Stimulated activated CD4-positive, alpha-beta T cell treated with anti-CD3 and anti-CD28 coated beads, Interleukin-2, amount 100 ng/mL, for 24 hours (primary cell): ENCODE results near the gene NCKAP5L.
"Not testable (repeated sequence)": the region's sequence is repeated elsewhere in the genome, so short reads cannot be mapped to it uniquely, and the experiment has no call there.

Experiments
- DNase-seq, 2 donors: peaks; one replicate each; pipeline ENCODE4 v3.0.0-alpha.2; 2020

Gene NCKAP5L

GRCh38 chr12:49828133-49829091 lies at the start of gene NCKAP5L:
TSS of gene NCKAP5L (minus strand) at chr12:49828413. CDS start at chr12:49804044, 24,369 bp downstream.
- peak; percentile 95 to 96 for DNase-seq

DNA sequence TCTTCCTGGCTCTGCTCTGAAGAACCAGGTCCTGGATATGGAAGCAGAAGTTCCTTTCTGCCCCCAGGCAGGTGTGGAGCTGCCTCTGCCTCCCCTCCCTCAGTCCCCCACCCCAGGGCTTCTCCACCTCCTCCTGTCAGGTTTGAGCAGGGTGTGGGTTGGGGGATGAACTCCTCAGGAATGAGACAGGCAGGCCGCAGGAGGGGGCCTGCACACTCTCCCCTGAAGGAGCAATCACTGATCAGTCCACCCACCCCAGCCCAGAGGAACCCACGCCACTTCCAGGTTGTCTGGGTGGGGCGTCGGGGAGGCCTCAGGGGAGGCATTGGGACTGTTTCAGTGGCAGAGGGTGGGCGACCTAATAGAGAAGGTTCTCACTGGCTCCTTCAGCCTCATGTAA lies 48.9 kb upstream of the NCKAP5L start:
- DNase-seq, result no peak

DNA sequence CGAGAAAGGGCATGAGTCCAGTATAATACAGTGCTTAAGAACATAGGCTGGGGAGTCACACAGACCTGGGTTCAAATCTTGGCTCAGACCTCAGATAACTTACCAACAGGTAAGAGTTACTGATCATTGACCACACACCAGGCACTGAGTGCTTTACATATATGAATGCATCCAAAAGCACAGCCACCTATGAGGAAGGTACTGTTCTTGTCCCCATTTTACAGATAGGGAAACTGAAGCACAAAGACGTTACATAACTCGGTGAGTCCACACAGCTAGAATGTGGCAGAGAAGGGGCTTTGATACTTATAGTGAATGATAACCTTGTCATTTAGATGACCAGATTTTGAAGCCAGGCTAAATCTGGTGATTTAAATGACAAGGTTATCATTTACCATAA lies 47.9 kb upstream of the NCKAP5L start:
- DNase-seq, result no peak

DNA sequence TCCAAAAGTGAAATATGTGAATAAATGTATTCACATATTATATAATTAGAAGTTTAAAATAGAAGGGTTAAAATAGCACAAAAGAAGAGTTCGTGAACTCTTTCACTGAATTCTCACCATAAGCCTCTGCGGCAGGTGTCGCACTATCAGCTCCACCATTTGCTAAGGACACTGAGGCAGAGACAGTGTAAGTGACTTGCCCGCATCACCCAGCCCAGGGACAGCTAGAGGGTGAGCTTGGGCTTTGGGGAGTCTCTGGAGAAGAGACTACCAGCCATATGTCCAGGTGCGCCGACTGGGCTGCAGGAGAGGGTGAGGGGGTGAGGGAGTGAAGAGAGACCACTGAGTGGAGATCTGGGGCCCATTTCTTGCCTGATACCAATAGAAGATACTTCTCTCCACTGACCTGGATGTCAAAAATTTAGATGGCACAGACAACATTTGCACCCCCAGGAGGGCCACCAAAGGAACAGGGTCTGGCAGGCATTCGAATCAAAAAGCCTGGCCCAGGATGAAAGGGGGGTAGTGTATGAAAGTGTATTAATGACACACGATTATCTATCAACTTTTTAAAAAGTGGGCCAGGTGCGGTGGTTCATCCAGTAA lies 47.0 kb upstream of the NCKAP5L start:
- DNase-seq, result no peak

- no peak for DNase-seq
Measured at GRCh38 chr12:49874142-49874897, 46.1 kb upstream of the NCKAP5L start.

DNA sequence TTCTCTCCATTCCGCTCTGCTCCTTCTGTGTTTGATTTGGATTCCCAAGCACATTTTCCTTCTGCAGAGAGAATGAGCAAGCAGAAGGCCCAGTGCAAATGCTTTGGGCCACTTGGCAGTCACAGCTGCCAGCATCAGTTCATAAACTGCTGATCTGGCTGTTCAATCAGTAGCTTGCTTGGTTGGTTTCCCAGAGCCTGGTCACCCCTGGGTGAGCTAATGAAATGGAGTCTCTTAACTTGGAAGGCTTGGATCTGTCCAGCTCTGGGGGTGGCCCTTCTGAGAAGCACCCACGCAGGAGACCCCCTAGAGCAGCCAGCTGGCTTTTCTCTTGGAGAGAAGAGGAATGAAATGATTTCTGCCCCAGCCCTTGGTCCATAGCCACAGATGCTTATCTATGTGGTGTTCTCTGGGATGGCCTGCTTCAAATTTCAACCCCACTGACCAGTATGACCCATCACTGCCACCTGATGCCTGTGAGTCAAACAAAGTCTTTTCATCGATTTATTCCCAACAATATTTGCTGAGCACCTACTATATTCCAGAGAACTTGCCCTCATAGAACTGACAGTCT lies 45.2 kb upstream of the NCKAP5L start:
- no peak for DNase-seq

DNA sequence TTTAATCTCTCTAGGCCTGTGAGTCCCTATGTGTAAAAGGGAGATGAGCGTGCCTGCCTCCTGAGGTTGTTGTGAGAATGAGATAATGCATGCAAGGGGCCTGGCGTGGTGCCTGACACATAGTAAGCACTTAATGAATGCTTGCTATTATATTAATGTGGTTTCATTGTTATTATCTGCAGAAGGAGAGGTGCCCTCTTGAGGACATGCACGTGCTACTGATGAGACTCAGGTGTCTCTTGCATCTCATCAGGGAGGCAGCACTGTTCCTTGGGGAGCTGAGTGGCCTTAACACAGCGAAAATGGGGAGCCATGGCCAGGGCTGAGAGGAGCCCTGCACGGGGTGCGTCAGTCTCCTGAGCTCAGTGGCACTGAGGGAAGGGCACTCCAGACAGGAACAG lies 44.6 kb upstream of the NCKAP5L start:
- DNase-seq, result no peak

DNA sequence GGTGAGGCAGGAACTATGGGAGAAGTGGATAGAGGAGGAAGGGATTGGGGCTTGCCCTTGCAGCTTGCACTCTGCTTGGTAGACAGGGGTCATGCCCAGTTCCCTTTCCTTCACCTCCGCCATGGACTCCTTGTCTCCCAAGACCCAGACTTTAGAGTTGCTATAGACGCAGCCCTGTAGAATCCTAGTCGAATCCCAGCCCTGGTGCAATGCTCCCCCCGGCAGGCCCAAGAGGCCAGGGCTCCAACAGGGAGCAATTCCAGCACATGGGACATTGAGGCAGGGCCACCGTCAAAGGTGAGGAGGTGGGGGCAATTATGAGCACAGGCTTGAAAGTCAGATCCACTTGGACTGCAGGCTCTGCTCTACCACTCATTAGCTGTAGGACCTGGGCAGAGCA lies 44.2 kb upstream of the NCKAP5L start:
- DNase-seq, result no peak

DNA sequence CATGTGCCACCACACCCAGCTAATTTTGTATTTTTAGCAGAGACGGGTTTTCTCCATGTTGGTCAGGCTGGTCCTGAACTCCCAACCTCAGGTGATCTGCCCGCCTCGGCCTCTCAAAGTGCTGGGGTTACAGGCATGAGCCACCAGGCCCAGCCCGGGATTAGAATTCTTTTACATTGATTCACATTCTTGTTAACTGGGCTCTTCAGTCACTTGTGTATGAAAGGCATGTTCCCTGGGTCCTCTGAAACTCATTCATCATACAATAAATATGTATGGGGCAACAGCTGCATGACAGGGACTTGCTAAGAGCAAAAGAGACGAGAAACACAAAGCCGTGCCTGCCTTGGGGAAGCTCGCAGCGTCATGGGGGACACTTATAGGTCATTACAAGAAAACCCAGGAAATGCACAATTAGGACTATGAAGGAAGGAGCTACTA lies 43.6 kb upstream of the NCKAP5L start:
- not testable (repeated sequence) for DNase-seq

- DNase-seq, result no peak
Measured at GRCh38 chr12:49871263-49871561, 43.0 kb upstream of the NCKAP5L start.

DNA sequence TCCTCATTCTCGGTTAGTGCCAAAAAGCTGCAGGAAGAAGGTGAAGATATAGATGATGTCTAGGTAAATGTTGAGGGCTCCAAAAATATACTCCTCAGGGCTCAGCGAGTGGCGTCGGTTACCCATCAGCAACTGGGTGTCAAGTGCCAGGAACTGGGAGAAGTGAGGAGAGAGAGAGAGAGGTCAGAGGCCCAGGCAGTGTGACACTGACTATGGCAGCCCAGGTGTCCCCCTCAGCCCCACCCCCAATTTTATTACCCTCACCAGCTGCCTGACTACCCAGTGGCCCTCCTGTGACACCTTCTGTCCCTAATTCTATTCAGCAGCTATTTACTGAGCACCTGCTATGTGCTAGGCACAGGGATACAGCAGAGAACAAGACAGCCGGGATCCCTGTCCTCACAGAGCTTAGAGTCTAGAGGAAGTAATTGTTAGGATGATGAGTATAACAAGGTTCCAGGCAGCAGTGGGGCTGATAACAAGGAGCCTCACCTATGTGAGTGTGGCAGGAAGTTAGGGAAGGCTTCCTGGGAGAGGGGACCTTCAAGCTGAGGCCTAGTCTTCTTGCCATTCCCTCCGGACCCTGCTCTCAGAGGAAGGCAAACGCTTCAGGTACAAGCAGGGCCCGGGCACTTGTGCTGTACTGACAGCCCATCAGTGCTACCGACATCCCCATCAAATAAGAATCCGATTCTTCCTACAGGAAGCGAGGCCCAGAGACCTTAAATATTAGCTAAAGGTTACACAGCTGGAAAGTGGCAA lies 42.5 kb upstream of the NCKAP5L start:
- DNase-seq, result no peak

- DNase-seq, result no peak
Measured at GRCh38 chr12:49869816-49870500, 41.7 kb upstream of the NCKAP5L start.

- DNase-seq, result no peak
Measured at GRCh38 chr12:49868952-49869815, 41.0 kb upstream of the NCKAP5L start.

- no peak for DNase-seq
Measured at GRCh38 chr12:49868449-49868848, 40.2 kb upstream of the NCKAP5L start.

- DNase-seq, result no peak
Measured at GRCh38 chr12:49867570-49868341, 39.5 kb upstream of the NCKAP5L start.

DNA sequence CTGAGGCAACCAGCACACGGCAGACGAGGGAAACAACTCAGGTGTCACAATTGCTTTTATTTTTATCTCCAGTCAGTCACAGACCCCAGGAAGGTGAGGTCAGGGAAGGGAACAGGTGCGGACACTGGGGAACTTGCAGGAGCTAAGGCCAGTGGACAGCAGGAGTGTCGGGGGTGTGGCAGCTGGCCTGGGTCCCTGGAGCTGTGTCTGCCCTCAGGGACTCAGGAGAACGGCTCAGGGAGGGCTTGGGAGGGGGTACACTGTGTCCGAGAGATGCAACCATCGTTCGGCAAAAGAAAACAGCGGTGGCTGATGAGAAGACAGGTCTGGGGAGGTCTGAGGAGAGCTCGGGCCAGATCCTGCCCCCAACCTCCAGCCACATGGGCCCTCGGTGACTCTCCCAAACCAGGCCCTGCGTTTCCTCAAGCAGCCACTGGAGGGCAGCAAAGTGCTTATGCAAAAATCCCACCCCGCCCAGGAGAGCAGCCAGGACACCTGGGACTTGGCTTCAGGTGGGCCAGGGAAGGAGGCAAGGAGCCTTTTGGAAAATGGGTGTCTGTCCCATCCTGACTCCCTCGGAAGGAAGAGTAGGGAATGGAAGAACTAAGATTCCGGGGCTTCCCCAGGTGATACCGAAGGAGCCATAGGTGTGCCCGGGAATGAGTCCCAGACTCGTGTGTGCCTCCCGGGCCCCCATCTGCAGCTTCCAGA lies 38.8 kb upstream of the NCKAP5L start:
- peak; percentile 81 for DNase-seq

GRCh38 chr12:49865782-49866135 lies 37.5 kb upstream of the NCKAP5L start:
- no peak for DNase-seq

DNA sequence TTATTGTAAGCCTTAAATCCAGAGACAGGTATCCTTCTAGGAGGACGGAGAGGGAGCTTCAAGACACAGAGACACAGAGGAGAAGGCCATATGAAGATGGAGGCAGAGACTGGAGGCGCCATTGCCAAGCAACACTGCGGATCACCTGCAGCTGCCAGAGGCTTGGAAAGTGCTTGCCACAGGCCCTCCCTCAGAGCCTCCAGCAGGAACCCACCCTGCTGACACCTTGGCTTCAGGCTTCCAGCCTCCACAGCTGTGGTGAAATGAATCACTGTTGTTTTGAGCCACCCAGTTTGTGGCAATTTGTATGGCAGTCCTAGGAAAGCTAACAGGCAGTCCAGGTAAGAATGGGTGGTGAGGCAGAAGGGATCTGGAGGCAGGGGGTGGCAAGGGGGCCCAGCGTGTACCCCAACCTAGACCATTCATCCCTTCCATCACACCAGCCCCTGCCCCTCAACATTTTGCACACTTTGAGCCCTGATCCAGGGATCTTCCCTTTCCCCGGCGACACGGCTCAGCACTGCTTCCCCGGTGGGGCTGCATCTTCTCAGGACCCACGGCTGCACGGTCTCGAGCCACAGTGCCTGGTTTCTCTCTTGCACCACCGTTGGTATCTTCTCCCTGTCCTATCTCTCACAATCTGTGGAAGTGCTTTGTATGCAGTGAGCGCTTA lies 37.0 kb upstream of the NCKAP5L start:
- DNase-seq, result no peak

GRCh38 chr12:49864798-49865090 lies 36.5 kb upstream of the NCKAP5L start:
- DNase-seq, result no peak
